Neutrophil (primary cell): ENCODE data around the gene VASH1.

Experiments
- H3K27ac ChIP-seq: fragments of 200-600 bp; sonication (generic); 2 replicates; pipeline ENCODE4 v1.5.1; 2016; ENCODE audit warnings: mild to moderate bottlenecking, moderate library complexity
- H3K27me3 ChIP-seq: fragments of 200-600 bp; sonication (generic); 2 replicates; pipeline ENCODE4 v1.6.0; 2016; ENCODE audit warnings: mild to moderate bottlenecking
- H3K36me3 ChIP-seq: fragments of 200-600 bp; sonication (generic); 2 replicates; pipeline ENCODE4 v1.5.1; 2017
- H3K4me1 ChIP-seq, 2 experiments: fragments of 200-600 bp in 1 of 2; sonication (generic) in 1 of 2; 1 replicate in 1 of 2; 2 replicates in 1 of 2; pipeline versions ENCODE4 v1.5.1 to v1.6.1; 2013 to 2016; ENCODE audit warnings: low read depth in 1 of 2, low read length in 1 of 2, mild to moderate bottlenecking in 1 of 2, moderate library complexity in 1 of 2; ENCODE audit not compliant: control insufficient read depth in 1 of 2, insufficient read depth in 1 of 2
- H3K4me3 ChIP-seq, 2 experiments: fragments of 200-600 bp in 1 of 2; sonication (generic) in 1 of 2; 1 replicate in 1 of 2; 2 replicates in 1 of 2; pipeline ENCODE4 v1.5.1; 2013 to 2016; ENCODE audit warnings: low read depth in 1 of 2, low read length in 1 of 2, mild to moderate bottlenecking in 1 of 2, moderate library complexity in 1 of 2
- H3K9me3 ChIP-seq: fragments of 200-600 bp; sonication (generic); 2 replicates; pipeline ENCODE4 v1.5.1; 2016
- CTCF ChIP-seq: fragments of 200-600 bp; sonication (generic); IDR thresholded peaks from 2 replicates; pipeline ENCODE4 v1.5.1; 2016; ENCODE audit warnings: antibody characterized with exemption

The VASH1 gene

GRCh38 chr14:76773956-76774820, 12.9 kb downstream of the VASH1 start:
- no peaks in the 10 kb centered on the region for H3K36me3 ChIP-seq
- H3K4me3 ChIP-seq: no peak overlapping the region
- no peaks in the 10 kb centered on the region for H3K9me3 ChIP-seq
- no peaks in the 10 kb centered on the region for H3K4me1 ChIP-seq
- no peak overlapping the region for H3K27ac ChIP-seq
- H3K27me3 ChIP-seq: peaks cover 18% of the 10 kb centered on the region
- TF ChIP-seq CTCF: no peak

- Histone ChIP-seq H3K27ac (no peak overlapping the region), H3K36me3 (no peaks in the 10 kb centered on the region), H3K4me3 (no peak overlapping the region), H3K9me3 (no peaks in the 10 kb centered on the region), H3K4me1 (no peaks in the 10 kb centered on the region), H3K27me3 (peaks cover 18% of the 10 kb centered on the region)
- TF ChIP-seq CTCF: no peak
Measured at GRCh38 chr14:76774821-76775694, 13.8 kb downstream of the VASH1 start.

GRCh38 chr14:76775695-76776427, 14.6 kb downstream of the VASH1 start:
- no peaks in the 10 kb centered on the region for H3K4me1 ChIP-seq
- H3K27me3 ChIP-seq: peaks cover 18% of the 10 kb centered on the region
- TF ChIP-seq CTCF: no peak

GRCh38 chr14:76776428-76777251, 15.4 kb downstream of the VASH1 start:
- TF ChIP-seq CTCF: no peak
- Histone ChIP-seq H3K36me3 (no peaks in the 10 kb centered on the region), H3K27me3 (peaks cover 18% of the 10 kb centered on the region), H3K9me3 (no peaks in the 10 kb centered on the region), H3K4me3 (no peak overlapping the region), H3K27ac (no peak overlapping the region), H3K4me1 (no peaks in the 10 kb centered on the region)

More at GRCh38 chr14:76775695-76776427, 14.6 kb downstream of the VASH1 start:
- Histone ChIP-seq H3K4me3 (no peak overlapping the region), H3K9me3 (no peaks in the 10 kb centered on the region), H3K36me3 (no peaks in the 10 kb centered on the region), H3K27ac (no peak overlapping the region)
